Stomach (tissue), 9 donors: ENCODE data around the gene GTPBP2. TPM values are rescaled to one million over a fixed set of nuclear protein-coding genes. Genes with fewer than 3 reads are reported as not detected.

ENCODE experiments used
- DNase-seq, 2 donors: peaks; one replicate each; pipeline versions ENCODE4 v3.0.0 to v3.0.0-alpha.2; 2013 to 2019
- H3K27ac ChIP-seq, 5 donors: fragments of 200-600 bp in 4 of 5; sonication (generic) in 4 of 5; one replicate each; pipeline ENCODE4 v1.5.1; 2013 to 2019; ENCODE audit warnings: mild to moderate bottlenecking in 1 of 5, moderate library complexity in 1 of 5
- H3K27me3 ChIP-seq, 3 donors: fragments of 200-600 bp; sonication (generic); one replicate each; pipeline ENCODE4 v1.5.1; 2017 to 2019; ENCODE audit warnings: mixed run types in 1 of 3
- H3K36me3 ChIP-seq, 4 donors: fragments of 200-600 bp; sonication (generic); 1 replicate in 3 of 4; 2 replicates in 1 of 4; pipeline ENCODE4 v1.5.1; 2016 to 2019
- H3K4me1 ChIP-seq, 4 donors: fragments of 200-600 bp; sonication (generic); one replicate each; pipeline ENCODE4 v1.5.1; 2016 to 2019
- H3K4me3 ChIP-seq, 4 donors: fragments of 200-600 bp; sonication (generic) in 3 of 4; one replicate each; pipeline ENCODE4 v1.5.1; 2016 to 2019; ENCODE audit warnings: mild to moderate bottlenecking in 1 of 4
- H3K9me3 ChIP-seq, 4 donors: fragments of 200-600 bp; sonication (generic); one replicate each; pipeline ENCODE4 v1.5.1; 2016 to 2019
- EP300 ChIP-seq: sonication (generic); formaldehyde crosslinking; IDR thresholded peaks from one replicate; pipeline ENCODE4 v1.6.1; 2017; ENCODE audit warnings: antibody characterized with exemption
- POLR2A ChIP-seq, 4 donors: fragments of 450-650 bp; IDR thresholded peaks; one replicate each; pipeline ENCODE4 v1.6.1; 2016; ENCODE audit warnings: antibody characterized with exemption in 4 of 4, control low read depth in 2 of 4, mild to moderate bottlenecking in 1 of 4, moderate library complexity in 1 of 4
- POLR2AphosphoS5 ChIP-seq, 3 donors: sonication (generic); formaldehyde crosslinking; IDR thresholded peaks; one replicate each; pipeline ENCODE4 v1.6.1; 2016; ENCODE audit warnings: antibody characterized with exemption in 3 of 3
- WGBS, 5 donors: extraction: QIAGEN DNeasy Blood & Tissue Kit in 3 of 5; methylation state at CpG; one replicate each; pipeline versions ENCODE4 v1.1.5 to v1.1.7; 2013 to 2018; 5-methylcytosine and 5-hydroxymethylcytosine counted together
- intact Hi-C: fragments of 100-400 bp; cut with DNase I; formaldehyde crosslinking; loops from one replicate; pipeline ENCODE4 v1.15.1; 2023; ENCODE audit warnings: low total_unique reads
- polyA plus RNA-seq, 3 donors: library from polyadenylated mRNA; stranded (reverse); fragments of 200-250 nt; gene quantifications; one replicate each; pipeline ENCODE4 v1.2.3, GENCODE V29; 2013
- total RNA-seq, 5 donors: library from RNA; depleted of rRNA; stranded (reverse); fragments of >200 nt; gene quantifications; one replicate each; pipeline versions ENCODE4 v1.1.0 to v1.2.3, GENCODE V29; 2014 to 2016
- TF ChIP-seq, protein P1 (sequence below), 7 experiments: fragments of 450-650 bp in 4 of 7; fragments of 200-600 bp in 3 of 7; sonication (generic) in 3 of 7; IDR thresholded peaks; one replicate each; pipeline ENCODE4 v1.5.1; 2016 to 2019; ENCODE audit warnings: antibody characterized with exemption in 7 of 7, control low read depth in 2 of 7, mild to moderate bottlenecking in 1 of 7
- donor health status: healthy with polysubstance abuse.
- donor health status: Bipolar disorder and iron deficiency.
- donor health status: healthy.

Gene GTPBP2
- total and polyA plus RNA-seq, 8 donors: 26.3 to 83.8 (median 45.4) TPM

DNA sequence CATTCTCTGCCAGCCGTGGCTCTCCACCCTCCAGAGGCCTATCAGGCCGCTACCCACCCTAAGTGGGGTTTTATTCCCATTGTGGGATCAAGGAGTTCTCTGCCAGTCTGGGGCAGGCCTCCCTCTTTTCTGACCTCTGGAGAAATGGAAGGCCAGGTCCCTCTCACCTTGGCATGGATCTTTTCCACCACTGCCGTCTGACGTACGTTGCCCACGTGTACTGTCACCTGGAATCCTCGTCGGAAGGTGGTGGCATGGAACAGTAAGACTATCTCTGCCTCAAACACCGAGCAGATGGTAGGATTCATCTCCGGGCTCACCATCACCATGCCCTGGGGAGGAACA is 7.3 kb downstream of the GTPBP2 start:
- TF ChIP-seq EP300 (no peak), POLR2AphosphoS5 (IDR thresholded peaks at IDR 0.05) (no peak), POLR2A (IDR thresholded peaks at IDR 0.05) (no peak)
- TF ChIP-seq, protein P1, sequence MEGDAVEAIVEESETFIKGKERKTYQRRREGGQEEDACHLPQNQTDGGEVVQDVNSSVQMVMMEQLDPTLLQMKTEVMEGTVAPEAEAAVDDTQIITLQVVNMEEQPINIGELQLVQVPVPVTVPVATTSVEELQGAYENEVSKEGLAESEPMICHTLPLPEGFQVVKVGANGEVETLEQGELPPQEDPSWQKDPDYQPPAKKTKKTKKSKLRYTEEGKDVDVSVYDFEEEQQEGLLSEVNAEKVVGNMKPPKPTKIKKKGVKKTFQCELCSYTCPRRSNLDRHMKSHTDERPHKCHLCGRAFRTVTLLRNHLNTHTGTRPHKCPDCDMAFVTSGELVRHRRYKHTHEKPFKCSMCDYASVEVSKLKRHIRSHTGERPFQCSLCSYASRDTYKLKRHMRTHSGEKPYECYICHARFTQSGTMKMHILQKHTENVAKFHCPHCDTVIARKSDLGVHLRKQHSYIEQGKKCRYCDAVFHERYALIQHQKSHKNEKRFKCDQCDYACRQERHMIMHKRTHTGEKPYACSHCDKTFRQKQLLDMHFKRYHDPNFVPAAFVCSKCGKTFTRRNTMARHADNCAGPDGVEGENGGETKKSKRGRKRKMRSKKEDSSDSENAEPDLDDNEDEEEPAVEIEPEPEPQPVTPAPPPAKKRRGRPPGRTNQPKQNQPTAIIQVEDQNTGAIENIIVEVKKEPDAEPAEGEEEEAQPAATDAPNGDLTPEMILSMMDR (IDR thresholded peaks at IDR 0.05): no peak
- Histone ChIP-seq H3K9me3 (no peaks in the 10 kb centered on the region), H3K4me3 (no peak overlapping the region), H3K27me3 (no peaks in the 10 kb centered on the region), H3K36me3 (peaks cover 53 to 91% (median 82%) of the 10 kb centered on the region in 4 donors), H3K4me1 (peaks cover 1 to 16% (median 7%) of the 10 kb centered on the region in 4 donors), H3K27ac (no peak overlapping the region)
- intact Hi-C loops: no loop called here
- no peak for DNase-seq
- WGBS, 5 donors: 87 to 96% (median 94%) methylated on average over 10 of the region's 10 CpGs

DNA sequence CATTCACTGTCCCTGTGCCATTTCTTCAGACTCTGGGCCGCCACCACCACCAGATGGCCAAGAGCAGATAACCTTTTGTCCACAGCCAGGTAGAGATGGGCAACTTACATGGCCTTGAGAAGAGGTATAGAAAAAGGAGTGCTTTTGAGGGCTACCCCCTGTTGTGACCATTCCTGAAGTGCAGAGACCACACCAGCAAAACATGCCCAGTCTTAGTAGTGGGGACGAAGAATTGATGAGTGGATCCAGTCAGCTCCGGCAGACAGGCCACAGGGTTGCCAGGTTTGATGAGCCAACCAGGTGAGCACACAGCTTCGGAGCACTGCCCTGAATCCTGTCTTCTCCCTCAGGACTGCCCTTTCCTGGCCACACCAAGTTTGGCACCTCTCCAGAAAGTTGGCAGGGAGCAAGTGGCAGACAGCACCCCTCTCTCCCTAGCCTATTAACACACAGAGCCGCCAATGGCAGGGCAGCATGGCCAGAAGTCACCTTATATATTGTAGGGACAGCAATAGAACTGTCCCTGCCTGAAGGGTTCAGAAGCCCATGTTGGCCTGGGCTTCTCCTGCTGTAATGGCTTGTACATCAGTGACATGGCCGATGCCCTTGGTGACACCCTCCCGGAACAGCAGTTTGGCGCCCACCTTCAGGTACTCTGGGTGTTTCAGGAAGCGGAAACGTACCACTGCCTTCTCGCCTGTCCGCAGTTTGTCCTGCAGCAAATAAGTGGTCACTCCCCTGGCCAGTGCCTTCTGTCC is 7.8 kb downstream of the GTPBP2 start:
- Histone ChIP-seq H3K4me1 (peaks cover 0 to 11% (median 3%) of the 10 kb centered on the region in 4 donors), H3K27ac (no peak overlapping the region), H3K36me3 (peaks cover 53 to 87% (median 81%) of the 10 kb centered on the region in 4 donors), H3K27me3 (no peaks in the 10 kb centered on the region), H3K4me3 (no peak overlapping the region), H3K9me3 (no peaks in the 10 kb centered on the region)
- TF ChIP-seq POLR2A (IDR thresholded peaks at IDR 0.05) (no peak), EP300 (no peak)
- intact Hi-C loops: no loop called here
- 88 to 97% (median 93%) methylated on average over 11 to 12 of the region's 12 CpGs for WGBS, 5 donors
- DNase-seq: no peak

DNA sequence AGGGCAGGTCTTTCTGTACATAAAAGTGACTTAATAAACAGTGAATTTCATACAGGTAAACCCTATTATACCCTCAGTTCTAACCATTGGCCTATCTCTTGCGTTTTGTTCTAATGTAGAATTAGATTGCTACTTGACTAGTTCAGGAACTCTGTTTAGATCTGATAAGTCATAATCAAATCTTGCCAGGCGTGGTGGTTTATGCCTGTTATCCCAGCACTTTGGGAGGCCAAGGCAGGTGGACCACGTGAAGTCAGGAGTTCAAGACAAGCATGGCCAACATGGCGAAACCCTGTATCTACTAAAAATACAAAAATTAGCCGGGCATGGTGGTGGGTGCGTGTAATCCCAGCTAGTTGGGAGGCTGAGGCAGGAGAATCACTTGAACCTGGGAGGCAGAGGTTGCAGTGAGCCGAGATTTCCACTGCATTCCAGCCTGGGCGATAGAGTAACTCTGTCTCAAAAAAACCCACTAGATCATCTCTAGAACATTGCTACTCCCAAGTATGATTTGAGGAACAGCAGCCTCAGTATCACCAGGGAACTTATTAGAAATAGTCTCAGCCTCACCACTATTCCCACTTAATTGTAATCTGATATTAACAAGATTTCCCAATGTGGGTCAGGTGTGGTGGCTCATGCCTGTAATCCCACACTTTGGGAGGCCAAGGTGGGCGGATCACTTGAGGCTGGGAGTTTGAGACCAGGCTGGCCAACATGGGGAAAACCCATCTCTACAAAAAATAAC is 12.2 kb downstream of the GTPBP2 start:
- TF ChIP-seq EP300: no peak
- TF ChIP-seq, protein P1 (IDR thresholded peaks at IDR 0.05): no peak
- TF ChIP-seq POLR2A (IDR thresholded peaks at IDR 0.05): no peak
- no peak for TF ChIP-seq POLR2AphosphoS5 (IDR thresholded peaks at IDR 0.05)
- intact Hi-C loops: no loop called here
- WGBS, 5 donors: 81 to 91% (median 81%) methylated on average over 9 of the region's 9 CpGs

DNA sequence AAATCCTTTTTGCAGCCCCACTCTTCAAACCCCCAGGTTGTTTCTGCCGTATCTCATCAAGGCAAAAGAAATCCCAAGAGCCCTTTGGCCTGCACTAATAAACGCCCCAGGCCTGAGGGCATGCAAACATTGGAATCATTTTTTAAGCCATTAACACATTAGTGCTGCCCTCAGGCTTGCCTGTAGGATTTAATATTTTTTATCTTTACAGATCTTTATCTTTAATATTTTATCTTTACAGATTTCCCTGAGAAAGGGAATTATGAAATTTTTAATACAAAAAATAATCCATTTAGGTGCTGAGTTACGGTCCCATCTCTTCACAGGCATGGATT is 14.7 kb downstream of the GTPBP2 start:
- Histone ChIP-seq H3K36me3 (peaks cover 19 to 76% (median 61%) of the 10 kb centered on the region in 4 donors), H3K4me1 (no peaks in the 10 kb centered on the region), H3K27ac (no peak overlapping the region), H3K9me3 (no peaks in the 10 kb centered on the region), H3K4me3 (no peak overlapping the region), H3K27me3 (no peaks in the 10 kb centered on the region)
- WGBS, 5 donors: 68 to 76% (median 73%) methylated on average over 3 of the region's 3 CpGs
- TF ChIP-seq EP300 (no peak), POLR2A (IDR thresholded peaks at IDR 0.05) (no peak), POLR2AphosphoS5 (IDR thresholded peaks at IDR 0.05) (no peak)
- TF ChIP-seq, protein P1 (IDR thresholded peaks at IDR 0.05): no peak
- no peak for DNase-seq
- intact Hi-C loops: no loop called here

More for the DNA sequence above, 12.2 kb downstream of the GTPBP2 start:
- Histone ChIP-seq H3K4me3 (no peak overlapping the region), H3K9me3 (no peaks in the 10 kb centered on the region), H3K36me3 (peaks cover 22 to 83% (median 69%) of the 10 kb centered on the region in 4 donors), H3K27ac (no peak overlapping the region), H3K27me3 (no peaks in the 10 kb centered on the region), H3K4me1 (no peaks in the 10 kb centered on the region)
- DNase-seq: no peak
